Measurements from ENCODE around the gene FOXG1. TPM values are rescaled to one million over a fixed set of nuclear protein-coding genes. Genes with fewer than 3 reads are reported as not detected.

FOXG1 gene
- polyA plus RNA-seq, 1 donor from 2014 or later: 53.5 TPM

DNA sequence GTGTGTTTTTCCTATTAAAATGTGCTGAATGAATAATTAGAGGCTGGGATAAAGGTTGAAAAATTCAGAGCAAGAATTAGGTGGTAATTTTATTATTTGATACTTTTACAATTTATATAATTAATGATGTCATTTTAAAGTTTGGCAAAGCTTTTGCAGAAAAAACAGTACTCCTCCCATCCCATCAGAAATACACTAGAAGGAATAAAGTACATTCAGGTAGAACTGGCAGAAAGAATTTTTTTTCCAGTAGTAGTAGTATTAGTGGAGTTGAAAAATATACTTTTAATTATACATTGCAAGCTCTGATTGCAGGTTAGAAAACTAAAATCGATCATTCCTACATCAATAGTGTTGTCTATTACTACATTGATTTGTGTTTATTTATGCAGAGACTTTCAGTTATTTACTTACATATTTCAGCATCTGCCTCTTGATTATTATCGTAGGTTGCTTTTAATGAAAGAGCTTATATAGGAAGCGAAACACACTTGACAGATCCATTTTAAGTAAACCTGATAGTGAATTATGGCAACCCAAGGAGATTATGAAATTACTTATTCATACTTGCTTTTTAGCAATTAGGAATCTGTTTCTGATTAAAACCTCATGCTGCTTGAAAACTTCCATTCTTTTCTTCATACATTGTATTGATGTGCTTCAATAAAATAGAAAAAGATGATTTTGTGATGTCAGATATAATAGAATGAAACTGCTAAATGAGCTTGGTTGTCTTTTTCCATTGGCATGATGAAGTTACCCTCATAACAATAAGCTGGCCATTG lies 10.1 kb downstream of the FOXG1 start:
- Histone ChIP-seq H3K9me3 (ENCODE audit: low read length) (no peaks in the 10 kb centered on the region), H3K9ac (ENCODE audit: low read length) (peak overlapping the region; percentile 95), H3K4me2 (ENCODE audit: low read length) (peak overlapping the region; percentile 80), H3K36me3 (ENCODE audit: insufficient read depth, low read length) (peaks cover 14% of the 10 kb centered on the region), H3F3A (ENCODE audit: insufficient read depth, low read length, poor library complexity, severe bottlenecking) (peaks cover 23% of the 10 kb centered on the region), H2AFZ (ENCODE audit: low read depth, low read length) (no peak overlapping the region), H3K27me3 (ENCODE audit: insufficient read depth, low read depth, low read length) (no peaks in the 10 kb centered on the region), H3K79me2 (replicated peaks; ENCODE audit: insufficient read depth, low read length) (peaks cover 99% of the 10 kb centered on the region), H4K20me1 (ENCODE audit: insufficient read depth) (no peaks in the 10 kb centered on the region), H3K9me2 (ENCODE audit: insufficient read depth, low read length) (no peaks in the 10 kb centered on the region), H3K27ac (ENCODE audit: low read length) (peak overlapping the region; percentile 100), H3K4me3 (ENCODE audit: low read length) (peak overlapping the region; percentile 89)
- TF ChIP-seq, protein P1, sequence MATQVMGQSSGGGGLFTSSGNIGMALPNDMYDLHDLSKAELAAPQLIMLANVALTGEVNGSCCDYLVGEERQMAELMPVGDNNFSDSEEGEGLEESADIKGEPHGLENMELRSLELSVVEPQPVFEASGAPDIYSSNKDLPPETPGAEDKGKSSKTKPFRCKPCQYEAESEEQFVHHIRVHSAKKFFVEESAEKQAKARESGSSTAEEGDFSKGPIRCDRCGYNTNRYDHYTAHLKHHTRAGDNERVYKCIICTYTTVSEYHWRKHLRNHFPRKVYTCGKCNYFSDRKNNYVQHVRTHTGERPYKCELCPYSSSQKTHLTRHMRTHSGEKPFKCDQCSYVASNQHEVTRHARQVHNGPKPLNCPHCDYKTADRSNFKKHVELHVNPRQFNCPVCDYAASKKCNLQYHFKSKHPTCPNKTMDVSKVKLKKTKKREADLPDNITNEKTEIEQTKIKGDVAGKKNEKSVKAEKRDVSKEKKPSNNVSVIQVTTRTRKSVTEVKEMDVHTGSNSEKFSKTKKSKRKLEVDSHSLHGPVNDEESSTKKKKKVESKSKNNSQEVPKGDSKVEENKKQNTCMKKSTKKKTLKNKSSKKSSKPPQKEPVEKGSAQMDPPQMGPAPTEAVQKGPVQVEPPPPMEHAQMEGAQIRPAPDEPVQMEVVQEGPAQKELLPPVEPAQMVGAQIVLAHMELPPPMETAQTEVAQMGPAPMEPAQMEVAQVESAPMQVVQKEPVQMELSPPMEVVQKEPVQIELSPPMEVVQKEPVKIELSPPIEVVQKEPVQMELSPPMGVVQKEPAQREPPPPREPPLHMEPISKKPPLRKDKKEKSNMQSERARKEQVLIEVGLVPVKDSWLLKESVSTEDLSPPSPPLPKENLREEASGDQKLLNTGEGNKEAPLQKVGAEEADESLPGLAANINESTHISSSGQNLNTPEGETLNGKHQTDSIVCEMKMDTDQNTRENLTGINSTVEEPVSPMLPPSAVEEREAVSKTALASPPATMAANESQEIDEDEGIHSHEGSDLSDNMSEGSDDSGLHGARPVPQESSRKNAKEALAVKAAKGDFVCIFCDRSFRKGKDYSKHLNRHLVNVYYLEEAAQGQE (IDR thresholded peaks at IDR 0.05; ENCODE audit: borderline replicate concordance): peak; percentile 65
- TF ChIP-seq TAF1 (IDR thresholded peaks at IDR 0.05; ENCODE audit: low read depth): no peak

DNA sequence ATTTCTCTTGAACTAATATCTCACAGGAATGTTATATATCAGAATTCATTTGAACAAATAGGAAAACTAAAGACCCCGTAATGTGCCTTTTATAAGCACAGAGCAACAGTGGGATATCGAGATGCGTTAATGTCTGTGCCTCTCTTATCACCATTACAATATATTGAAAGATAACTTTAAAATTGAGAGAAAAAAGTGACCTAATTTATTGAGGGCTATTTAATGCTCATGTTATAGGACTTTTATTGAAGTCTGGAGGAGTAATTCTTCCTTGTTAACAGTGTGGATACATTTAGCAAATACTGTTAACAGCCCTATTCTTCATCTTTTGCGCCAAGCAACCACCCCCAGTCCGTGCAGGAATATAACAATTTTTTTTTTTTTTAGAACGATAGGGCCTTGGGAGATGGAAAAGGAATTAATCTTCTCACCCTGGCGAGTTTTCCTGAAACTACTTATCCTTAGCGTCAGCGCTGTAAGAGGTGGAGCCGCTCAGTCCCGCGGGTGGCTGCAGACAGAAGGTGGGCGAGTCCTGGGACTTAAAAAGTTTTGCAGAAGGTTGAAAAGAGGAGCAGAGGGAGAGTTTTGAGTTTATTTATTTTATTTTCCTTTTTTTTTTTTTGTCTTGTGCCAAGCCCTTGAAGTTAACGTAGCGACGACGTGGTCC lies 11.0 kb downstream of the FOXG1 start:
- no peak for TF ChIP-seq TAF1 (IDR thresholded peaks at IDR 0.05; ENCODE audit: low read depth)
- TF ChIP-seq MXI1 (conservative IDR thresholded peaks at IDR 0.05; ENCODE audit: poor library complexity, severe bottlenecking): no peak
- TF ChIP-seq RAD21 (conservative IDR thresholded peaks at IDR 0.05): no peak
- TF ChIP-seq EZH2 (IDR thresholded peaks at IDR 0.05; ENCODE audit: borderline replicate concordance, insufficient read depth, low read length, poor library complexity, severe bottlenecking): no peak
- TF ChIP-seq POLR2AphosphoS5 (IDR thresholded peaks at IDR 0.05): no peak
- TF ChIP-seq SMC3 (conservative IDR thresholded peaks at IDR 0.05; ENCODE audit: poor library complexity): no peak
- no peak for TF ChIP-seq EP300 (conservative IDR thresholded peaks at IDR 0.05; ENCODE audit: poor library complexity, severe bottlenecking)
- TF ChIP-seq, protein P1 (IDR thresholded peaks at IDR 0.05; ENCODE audit: borderline replicate concordance): no peak
- TF ChIP-seq, protein P2, sequence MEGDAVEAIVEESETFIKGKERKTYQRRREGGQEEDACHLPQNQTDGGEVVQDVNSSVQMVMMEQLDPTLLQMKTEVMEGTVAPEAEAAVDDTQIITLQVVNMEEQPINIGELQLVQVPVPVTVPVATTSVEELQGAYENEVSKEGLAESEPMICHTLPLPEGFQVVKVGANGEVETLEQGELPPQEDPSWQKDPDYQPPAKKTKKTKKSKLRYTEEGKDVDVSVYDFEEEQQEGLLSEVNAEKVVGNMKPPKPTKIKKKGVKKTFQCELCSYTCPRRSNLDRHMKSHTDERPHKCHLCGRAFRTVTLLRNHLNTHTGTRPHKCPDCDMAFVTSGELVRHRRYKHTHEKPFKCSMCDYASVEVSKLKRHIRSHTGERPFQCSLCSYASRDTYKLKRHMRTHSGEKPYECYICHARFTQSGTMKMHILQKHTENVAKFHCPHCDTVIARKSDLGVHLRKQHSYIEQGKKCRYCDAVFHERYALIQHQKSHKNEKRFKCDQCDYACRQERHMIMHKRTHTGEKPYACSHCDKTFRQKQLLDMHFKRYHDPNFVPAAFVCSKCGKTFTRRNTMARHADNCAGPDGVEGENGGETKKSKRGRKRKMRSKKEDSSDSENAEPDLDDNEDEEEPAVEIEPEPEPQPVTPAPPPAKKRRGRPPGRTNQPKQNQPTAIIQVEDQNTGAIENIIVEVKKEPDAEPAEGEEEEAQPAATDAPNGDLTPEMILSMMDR (IDR thresholded peaks at IDR 0.05; ENCODE audit: poor library complexity, severe bottlenecking): no peak
- Histone ChIP-seq H3K36me3 (ENCODE audit: insufficient read depth, low read length) (peaks cover 6% of the 10 kb centered on the region), H4K20me1 (ENCODE audit: insufficient read depth) (no peaks in the 10 kb centered on the region), H3K27me3 (ENCODE audit: insufficient read depth, low read depth, low read length) (no peaks in the 10 kb centered on the region), H3K9ac (ENCODE audit: low read length) (peak overlapping the region; percentile 95), H3K9me3 (ENCODE audit: low read length) (no peaks in the 10 kb centered on the region), H3K79me2 (replicated peaks; ENCODE audit: insufficient read depth, low read length) (peaks cover 99% of the 10 kb centered on the region), H3F3A (ENCODE audit: insufficient read depth, low read length, poor library complexity, severe bottlenecking) (peaks cover 25% of the 10 kb centered on the region), H3K4me3 (ENCODE audit: low read length) (peak overlapping the region; percentile 89), H3K9me2 (ENCODE audit: insufficient read depth, low read length) (no peaks in the 10 kb centered on the region), H3K27ac (ENCODE audit: low read length) (peak overlapping the region; percentile 100), H3K4me2 (ENCODE audit: low read length) (peak overlapping the region; percentile 80), H2AFZ (ENCODE audit: low read depth, low read length) (no peak overlapping the region)

Data from neural cell (in vitro differentiated cells).